Muscle of leg (tissue), 11 donors: ENCODE results near the gene CCNJL. TPM values are rescaled to one million over a fixed set of nuclear protein-coding genes. Genes with fewer than 3 reads are reported as not detected.

ENCODE experiments used
- DNase-seq: peaks from one replicate; pipeline ENCODE4 v3.0.0; 2013
- H3K27ac ChIP-seq: one replicate; pipeline ENCODE4 v1.5.1; 2013; ENCODE audit warnings: mild to moderate bottlenecking, low read length, control low read depth
- H3K27me3 ChIP-seq: one replicate; pipeline ENCODE4 v1.6.1; 2013; ENCODE audit warnings: low read length; ENCODE audit not compliant: control insufficient read depth, insufficient read depth
- H3K36me3 ChIP-seq: one replicate; pipeline ENCODE4 v1.6.1; 2013; ENCODE audit warnings: low read length; ENCODE audit not compliant: control insufficient read depth, insufficient read depth
- H3K4me1 ChIP-seq: one replicate; pipeline ENCODE4 v1.6.1; 2013; ENCODE audit warnings: low read length; ENCODE audit not compliant: control insufficient read depth, insufficient read depth
- H3K4me3 ChIP-seq: one replicate; pipeline ENCODE4 v1.5.1; 2013; ENCODE audit warnings: low read length, control low read depth
- H3K9me3 ChIP-seq: replicated peaks from 2 replicates; pipeline ENCODE4 v1.6.1; 2013; ENCODE audit warnings: low read depth, low read length; ENCODE audit not compliant: control insufficient read depth
- whole genome bisulfite sequencing: methylation state at CpG from one replicate; pipeline ENCODE4 v1.1.5; 2013; ENCODE audit warnings: missing lambda C conversion rate; ENCODE audit not compliant: insufficient coverage; 5-methylcytosine and 5-hydroxymethylcytosine counted together
- polyA plus RNA-seq, 8 donors: library from polyadenylated mRNA; unstranded; fragments of 120-200 nt; gene quantifications; one replicate each; pipeline versions ENCODE4 v1.2.1 to v1.2.3, GENCODE V29; 2013; ENCODE audit warnings: inconsistent platforms in 1 of 8, low replicate concordance in 1 of 8; ENCODE audit not compliant: insufficient read length in 8 of 8, insufficient read depth in 1 of 8
- total RNA-seq: library from RNA; stranded (reverse); fragments of 120-200 nt; gene quantifications from one replicate; pipeline ENCODE4 v1.2.4, GENCODE V29; 2013

Gene CCNJL
- total and polyA plus RNA-seq, 9 donors = 3.8 to 6.6 (median 5.9) TPM

- Histone ChIP-seq H3K4me1 (peaks cover 23% of the 10 kb centered on the region), H3K27me3 (no peaks in the 10 kb centered on the region), H3K9me3 (no peaks in the 10 kb centered on the region), H3K4me3 (no peak overlapping the region), H3K36me3 (peaks cover 9% of the 10 kb centered on the region), H3K27ac (no peak overlapping the region)
- DNase-seq = no peak
- no CpG with 5 or more reads among the region's 4 CpGs for WGBS
Measured at GRCh38 chr5:160284291-160284873, 28.0 kb downstream of the CCNJL start.

GRCh38 chr5:160281275-160281674 is 31.1 kb downstream of the CCNJL start:
- H3K4me1 ChIP-seq = peaks cover 10% of the 10 kb centered on the region
- DNase-seq = no peak
- H3K9me3 ChIP-seq = no peaks in the 10 kb centered on the region
- no peaks in the 10 kb centered on the region for H3K27me3 ChIP-seq
- no peak overlapping the region for H3K27ac ChIP-seq
- no CpG with 5 or more reads among the region's 2 CpGs for WGBS
- peaks cover 14% of the 10 kb centered on the region for H3K36me3 ChIP-seq
- H3K4me3 ChIP-seq = no peak overlapping the region

- Histone ChIP-seq H3K9me3 (no peaks in the 10 kb centered on the region), H3K27me3 (no peaks in the 10 kb centered on the region), H3K27ac (no peak overlapping the region), H3K4me3 (no peak overlapping the region), H3K36me3 (peaks cover 14% of the 10 kb centered on the region), H3K4me1 (peaks cover 5% of the 10 kb centered on the region)
- WGBS = 83% methylated on average over 24 of the region's 26 CpGs
- no peak for DNase-seq
Measured at GRCh38 chr5:160280384-160281095, 31.8 kb downstream of the CCNJL start.

GRCh38 chr5:160278343-160278742 is 34.0 kb downstream of the CCNJL start:
- Histone ChIP-seq H3K27me3 (no peaks in the 10 kb centered on the region), H3K9me3 (no peaks in the 10 kb centered on the region), H3K36me3 (peaks cover 14% of the 10 kb centered on the region), H3K4me1 (peaks cover 4% of the 10 kb centered on the region), H3K4me3 (no peak overlapping the region), H3K27ac (no peak overlapping the region)
- no peak for DNase-seq
- WGBS = 43% methylated on average over 2 of the region's 7 CpGs

- Histone ChIP-seq H3K4me3 (no peak overlapping the region), H3K9me3 (no peaks in the 10 kb centered on the region), H3K27ac (no peak overlapping the region), H3K36me3 (peaks cover 7% of the 10 kb centered on the region), H3K4me1 (peaks cover 20% of the 10 kb centered on the region), H3K27me3 (no peaks in the 10 kb centered on the region)
- WGBS = 58% methylated on average over 4 of the region's 5 CpGs
- DNase-seq = no peak
Measured at GRCh38 chr5:160274483-160274931, 37.9 kb downstream of the CCNJL start.

- H3K27ac ChIP-seq = no peak overlapping the region
- no peaks in the 10 kb centered on the region for H3K9me3 ChIP-seq
- no peak for DNase-seq
- no peaks in the 10 kb centered on the region for H3K27me3 ChIP-seq
- no CpG with 5 or more reads among the region's 2 CpGs for WGBS
- H3K36me3 ChIP-seq = peaks cover 7% of the 10 kb centered on the region
- no peak overlapping the region for H3K4me3 ChIP-seq
- H3K4me1 ChIP-seq = peaks cover 19% of the 10 kb centered on the region
Measured at GRCh38 chr5:160272889-160273288, 39.5 kb downstream of the CCNJL start.

- Histone ChIP-seq H3K9me3 (no peaks in the 10 kb centered on the region), H3K4me3 (no peak overlapping the region), H3K27me3 (no peaks in the 10 kb centered on the region), H3K27ac (peak overlapping the region; percentile 13), H3K36me3 (peaks cover 7% of the 10 kb centered on the region), H3K4me1 (peaks cover 19% of the 10 kb centered on the region)
- 89% methylated on average over 1 of the region's 3 CpGs for WGBS
- no peak for DNase-seq
Measured at GRCh38 chr5:160272264-160272663, 40.1 kb downstream of the CCNJL start.

- no peaks in the 10 kb centered on the region for H3K27me3 ChIP-seq
- peaks cover 7% of the 10 kb centered on the region for H3K36me3 ChIP-seq
- 17% methylated on average over 3 of the region's 6 CpGs for WGBS
- no peak for DNase-seq
- peak overlapping the region; percentile 13 for H3K27ac ChIP-seq
- no peaks in the 10 kb centered on the region for H3K9me3 ChIP-seq
- peaks cover 19% of the 10 kb centered on the region for H3K4me1 ChIP-seq
- H3K4me3 ChIP-seq = no peak overlapping the region
Measured at GRCh38 chr5:160271836-160272235, 40.5 kb downstream of the CCNJL start.

- peak overlapping the region; percentile 29 for H3K27ac ChIP-seq
- peaks cover 19% of the 10 kb centered on the region for H3K4me1 ChIP-seq
- peaks cover 4% of the 10 kb centered on the region for H3K36me3 ChIP-seq
- peak; percentile 70 for DNase-seq
- H3K9me3 ChIP-seq = no peaks in the 10 kb centered on the region
- 24% methylated on average over 3 of the region's 8 CpGs for WGBS
- no peak overlapping the region for H3K4me3 ChIP-seq
- H3K27me3 ChIP-seq = no peaks in the 10 kb centered on the region
Measured at GRCh38 chr5:160271396-160271795, 41.0 kb downstream of the CCNJL start.

- peak; percentile 33 for DNase-seq
- Histone ChIP-seq H3K4me1 (peaks cover 19% of the 10 kb centered on the region), H3K9me3 (no peaks in the 10 kb centered on the region), H3K36me3 (peaks cover 4% of the 10 kb centered on the region), H3K27me3 (no peaks in the 10 kb centered on the region), H3K27ac (no peak overlapping the region), H3K4me3 (no peak overlapping the region)
- WGBS = 50% methylated on average over 1 of the region's 4 CpGs
Measured at GRCh38 chr5:160270704-160271103, 41.7 kb downstream of the CCNJL start.
